ENCODE measurements around the gene OTOP2. TPM values are rescaled to one million over a fixed set of nuclear protein-coding genes. Genes with fewer than 3 reads are reported as not detected.
"Not testable (repeated sequence)": the region's sequence is repeated elsewhere in the genome, so short reads cannot be mapped to it uniquely, and the experiment has no call there.

The OTOP2 gene
- polyA plus RNA-seq, 4 donors: 0.22 to 5.9 (median 0.46) TPM

- H3K36me3 ChIP-seq (ENCODE audit: control insufficient read depth in 3 of 3, insufficient read depth in 2 of 3, low read depth in 1 of 3, low read length in 3 of 3): peaks cover 0 to 2% (median 0%) of the 10 kb centered on the region in 3 donors
- H3K9me3 ChIP-seq (ENCODE audit: control insufficient read depth in 2 of 2, insufficient read depth in 1 of 2, low read depth in 1 of 2, low read length in 1 of 2): no peaks in the 10 kb centered on the region
- peak overlapping the region in 2 of 3 donors; percentile 37 to 69 for H3K4me3 ChIP-seq (ENCODE audit: low read depth in 1 of 3, low read length in 3 of 3)
- H3K27ac ChIP-seq (ENCODE audit: low read depth in 1 of 3, low read length in 2 of 3): no peak overlapping the region
- H3K27me3 ChIP-seq (ENCODE audit: control insufficient read depth in 3 of 3, insufficient read depth in 3 of 3, low read length in 3 of 3): peaks cover 0 to 44% (median 26%) of the 10 kb centered on the region in 3 donors
- FAIRE-seq (no peak), DNase-seq (peak in 1 of 2 donors; percentile 37)
- 22 to 28% (median 25%) methylated on average over 22 of the region's 22 CpGs for WGBS, 3 donors
- no peaks in the 10 kb centered on the region for H3K4me1 ChIP-seq (ENCODE audit: control insufficient read depth in 3 of 3, insufficient read depth in 2 of 3, low read depth in 1 of 3, low read length in 2 of 3)
Measured at GRCh38 chr17:74893936-74894671, 30.0 kb upstream of the OTOP2 start.

DNA sequence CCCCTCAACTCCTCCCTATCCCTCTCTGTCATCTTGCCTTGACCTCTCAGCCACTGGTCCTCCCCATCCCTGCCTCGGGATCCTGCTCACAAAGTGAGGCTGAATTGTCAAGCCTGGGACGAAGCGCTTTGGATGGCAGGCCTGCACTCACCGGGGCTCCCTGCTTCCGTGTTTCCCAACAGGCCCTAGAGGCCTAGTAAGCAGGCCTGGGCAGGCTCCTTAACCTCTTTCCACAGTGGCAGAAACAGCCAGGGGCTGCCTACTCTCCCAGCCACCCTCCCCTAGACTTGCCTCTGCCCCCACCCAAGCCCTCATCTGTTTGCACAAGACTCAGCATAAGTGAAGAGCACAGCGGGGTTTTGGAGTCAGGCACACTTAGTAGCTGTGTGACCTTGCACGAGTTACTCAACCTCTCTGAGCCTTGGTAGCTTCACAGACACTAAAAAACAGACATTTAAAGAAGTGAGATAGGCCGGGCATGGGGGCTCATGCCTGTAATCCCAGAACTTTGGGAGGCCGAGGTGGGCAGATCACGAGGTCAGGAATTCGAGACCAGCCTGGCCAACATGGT lies 25.6 kb upstream of the OTOP2 start:
- Histone ChIP-seq H3K9me3 (ENCODE audit: control insufficient read depth in 2 of 2, insufficient read depth in 1 of 2, low read depth in 1 of 2, low read length in 1 of 2) (no peaks in the 10 kb centered on the region), H3K4me1 (ENCODE audit: control insufficient read depth in 3 of 3, insufficient read depth in 2 of 3, low read depth in 1 of 3, low read length in 2 of 3) (no peaks in the 10 kb centered on the region), H3K27ac (ENCODE audit: low read depth in 1 of 3, low read length in 2 of 3) (no peak overlapping the region), H3K27me3 (ENCODE audit: control insufficient read depth in 3 of 3, insufficient read depth in 3 of 3, low read length in 3 of 3) (peaks cover 0 to 31% (median 21%) of the 10 kb centered on the region in 3 donors), H3K36me3 (ENCODE audit: control insufficient read depth in 3 of 3, insufficient read depth in 2 of 3, low read depth in 1 of 3, low read length in 3 of 3) (no peaks in the 10 kb centered on the region), H3K4me3 (ENCODE audit: low read depth in 1 of 3, low read length in 3 of 3) (no peak overlapping the region)
- DNase-seq (no peak), FAIRE-seq (no peak)
- 83 to 86% (median 84%) methylated on average over 11 of the region's 11 CpGs for WGBS, 3 donors

- Histone ChIP-seq H3K4me3 (ENCODE audit: low read depth in 1 of 3, low read length in 3 of 3) (no peak overlapping the region), H3K4me1 (ENCODE audit: control insufficient read depth in 3 of 3, insufficient read depth in 2 of 3, low read depth in 1 of 3, low read length in 2 of 3) (no peaks in the 10 kb centered on the region), H3K27me3 (ENCODE audit: control insufficient read depth in 3 of 3, insufficient read depth in 3 of 3, low read length in 3 of 3) (peaks cover 0 to 16% (median 10%) of the 10 kb centered on the region in 3 donors), H3K27ac (ENCODE audit: low read depth in 1 of 3, low read length in 2 of 3) (no peak overlapping the region), H3K9me3 (ENCODE audit: control insufficient read depth in 2 of 2, insufficient read depth in 1 of 2, low read depth in 1 of 2, low read length in 1 of 2) (no peaks in the 10 kb centered on the region), H3K36me3 (ENCODE audit: control insufficient read depth in 3 of 3, insufficient read depth in 2 of 3, low read depth in 1 of 3, low read length in 3 of 3) (no peaks in the 10 kb centered on the region)
- FAIRE-seq: no peak
- WGBS, 3 donors: 79 to 86% (median 85%) methylated on average over 8 of the region's 8 CpGs
- DNase-seq: no peak
Measured at GRCh38 chr17:74900208-74900607, 23.9 kb upstream of the OTOP2 start.

GRCh38 chr17:74901353-74902135 lies 22.5 kb upstream of the OTOP2 start:
- Histone ChIP-seq H3K9me3 (ENCODE audit: control insufficient read depth in 2 of 2, insufficient read depth in 1 of 2, low read depth in 1 of 2, low read length in 1 of 2) (no peaks in the 10 kb centered on the region), H3K36me3 (ENCODE audit: control insufficient read depth in 3 of 3, insufficient read depth in 2 of 3, low read depth in 1 of 3, low read length in 3 of 3) (no peaks in the 10 kb centered on the region), H3K4me1 (ENCODE audit: control insufficient read depth in 3 of 3, insufficient read depth in 2 of 3, low read depth in 1 of 3, low read length in 2 of 3) (no peaks in the 10 kb centered on the region), H3K27me3 (ENCODE audit: control insufficient read depth in 3 of 3, insufficient read depth in 3 of 3, low read length in 3 of 3) (peaks cover 0 to 5% (median 2%) of the 10 kb centered on the region in 3 donors), H3K27ac (ENCODE audit: low read depth in 1 of 3, low read length in 2 of 3) (no peak overlapping the region), H3K4me3 (ENCODE audit: low read depth in 1 of 3, low read length in 3 of 3) (no peak overlapping the region)
- FAIRE-seq (no peak), DNase-seq (no peak)
- whole genome bisulfite sequencing, 3 donors: 65 to 69% (median 66%) methylated on average over 14 of the region's 14 CpGs

GRCh38 chr17:74903034-74903433 lies 21.0 kb upstream of the OTOP2 start:
- Histone ChIP-seq H3K4me3 (ENCODE audit: low read depth in 1 of 3, low read length in 3 of 3) (no peak overlapping the region), H3K9me3 (ENCODE audit: control insufficient read depth in 2 of 2, insufficient read depth in 1 of 2, low read depth in 1 of 2, low read length in 1 of 2) (no peaks in the 10 kb centered on the region), H3K27me3 (ENCODE audit: control insufficient read depth in 3 of 3, insufficient read depth in 3 of 3, low read length in 3 of 3) (peaks cover 0 to 3% (median 0%) of the 10 kb centered on the region in 3 donors), H3K27ac (ENCODE audit: low read depth in 1 of 3, low read length in 2 of 3) (no peak overlapping the region), H3K4me1 (ENCODE audit: control insufficient read depth in 3 of 3, insufficient read depth in 2 of 3, low read depth in 1 of 3, low read length in 2 of 3) (no peaks in the 10 kb centered on the region), H3K36me3 (ENCODE audit: control insufficient read depth in 3 of 3, insufficient read depth in 2 of 3, low read depth in 1 of 3, low read length in 3 of 3) (no peaks in the 10 kb centered on the region)
- DNase-seq (no peak), FAIRE-seq (no peak)
- WGBS, 3 donors: 79 to 87% (median 82%) methylated on average over 9 of the region's 9 CpGs

- DNase-seq (no peak), FAIRE-seq (no peak)
- 40 to 66% (median 51%) methylated on average over 6 of the region's 6 CpGs for WGBS, 3 donors
- Histone ChIP-seq H3K27ac (ENCODE audit: low read depth in 1 of 3, low read length in 2 of 3) (no peak overlapping the region), H3K9me3 (ENCODE audit: control insufficient read depth in 2 of 2, insufficient read depth in 1 of 2, low read depth in 1 of 2, low read length in 1 of 2) (no peaks in the 10 kb centered on the region), H3K4me1 (ENCODE audit: control insufficient read depth in 3 of 3, insufficient read depth in 2 of 3, low read depth in 1 of 3, low read length in 2 of 3) (no peaks in the 10 kb centered on the region), H3K36me3 (ENCODE audit: control insufficient read depth in 3 of 3, insufficient read depth in 2 of 3, low read depth in 1 of 3, low read length in 3 of 3) (no peaks in the 10 kb centered on the region), H3K4me3 (ENCODE audit: low read depth in 1 of 3, low read length in 3 of 3) (no peak overlapping the region), H3K27me3 (ENCODE audit: control insufficient read depth in 3 of 3, insufficient read depth in 3 of 3, low read length in 3 of 3) (peaks cover 0 to 3% (median 0%) of the 10 kb centered on the region in 3 donors)
Measured at GRCh38 chr17:74903671-74904070, 20.4 kb upstream of the OTOP2 start.

DNA sequence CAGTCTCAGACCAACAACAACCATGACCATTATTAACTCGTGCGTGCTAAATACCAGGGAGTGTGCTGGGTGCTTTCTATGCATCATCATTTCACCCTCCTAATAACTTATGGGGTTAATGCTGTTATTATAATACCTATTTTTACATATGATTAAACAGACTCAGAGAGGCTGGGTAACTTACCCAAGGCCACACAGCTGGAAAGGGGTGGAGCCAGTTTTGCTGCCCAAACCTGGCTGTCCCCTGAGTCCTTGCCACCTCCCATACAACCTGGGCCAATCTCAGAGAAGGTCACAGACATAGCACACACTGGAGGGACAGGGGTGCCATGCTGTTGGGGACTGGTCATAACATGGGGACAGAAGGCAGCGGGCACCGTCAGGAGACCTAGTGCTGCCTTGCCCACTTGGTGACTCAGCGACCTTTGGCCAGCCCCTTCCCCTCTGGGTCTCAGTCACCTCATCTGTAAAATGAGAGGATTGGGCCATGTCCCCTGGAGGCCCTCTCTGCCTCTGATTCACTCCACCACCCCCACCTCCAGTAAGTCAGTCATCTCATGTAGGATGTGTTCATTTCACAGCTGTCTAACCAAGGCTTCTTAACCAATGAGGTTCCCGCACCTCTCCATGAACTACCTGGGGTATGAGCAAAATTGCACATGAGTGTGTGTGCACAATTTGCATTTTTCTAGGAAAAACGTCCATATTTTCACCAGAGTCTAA lies 19.2 kb upstream of the OTOP2 start:
- H3K4me3 ChIP-seq (ENCODE audit: low read depth in 1 of 3, low read length in 3 of 3): no peak overlapping the region
- DNase-seq (no peak), FAIRE-seq (no peak)
- H3K27ac ChIP-seq (ENCODE audit: low read depth in 1 of 3, low read length in 2 of 3): no peak overlapping the region
- peaks cover 0 to 3% (median 2%) of the 10 kb centered on the region in 3 donors for H3K27me3 ChIP-seq (ENCODE audit: control insufficient read depth in 3 of 3, insufficient read depth in 3 of 3, low read length in 3 of 3)
- no peaks in the 10 kb centered on the region for H3K9me3 ChIP-seq (ENCODE audit: control insufficient read depth in 2 of 2, insufficient read depth in 1 of 2, low read depth in 1 of 2, low read length in 1 of 2)
- 70 to 74% (median 70%) methylated on average over 7 of the region's 7 CpGs for WGBS, 3 donors
- no peaks in the 10 kb centered on the region for H3K36me3 ChIP-seq (ENCODE audit: control insufficient read depth in 3 of 3, insufficient read depth in 2 of 3, low read depth in 1 of 3, low read length in 3 of 3)
- no peaks in the 10 kb centered on the region for H3K4me1 ChIP-seq (ENCODE audit: control insufficient read depth in 3 of 3, insufficient read depth in 2 of 3, low read depth in 1 of 3, low read length in 2 of 3)

- H3K4me1 ChIP-seq (ENCODE audit: control insufficient read depth in 3 of 3, insufficient read depth in 2 of 3, low read depth in 1 of 3, low read length in 2 of 3); FAIRE-seq; H3K36me3 ChIP-seq (ENCODE audit: control insufficient read depth in 3 of 3, insufficient read depth in 2 of 3, low read depth in 1 of 3, low read length in 3 of 3); H3K4me3 ChIP-seq (ENCODE audit: low read depth in 1 of 3, low read length in 3 of 3); H3K27ac ChIP-seq (ENCODE audit: low read depth in 1 of 3, low read length in 2 of 3); H3K9me3 ChIP-seq (ENCODE audit: control insufficient read depth in 2 of 2, insufficient read depth in 1 of 2, low read depth in 1 of 2, low read length in 1 of 2); H3K27me3 ChIP-seq (ENCODE audit: control insufficient read depth in 3 of 3, insufficient read depth in 3 of 3, low read length in 3 of 3); DNase-seq: not testable (repeated sequence)
- WGBS, 3 donors: 66 to 71% (median 67%) methylated on average over 6 of the region's 6 CpGs
Measured at GRCh38 chr17:74906214-74906793, 17.8 kb upstream of the OTOP2 start.

Data from small intestine (tissue), 7 donors.